Neural cell (in vitro differentiated cells): ENCODE data around the gene CCDC63. TPM values are rescaled to one million over a fixed set of nuclear protein-coding genes. Genes with fewer than 3 reads are reported as not detected.
"Not testable (repeated sequence)": the region's sequence is repeated elsewhere in the genome, so short reads cannot be mapped to it uniquely, and the experiment has no call there.

Experiments used
- H2AFZ ChIP-seq: fragments of 200-600, 300-800 bp; sonication (generic), shearing (Covaris generic); 2 replicates; pipeline ENCODE4 v1.6.0; 2014; ENCODE audit warnings: low read depth, mild to moderate bottlenecking, antibody characterized with exemption, low read length, moderate library complexity
- H3F3A ChIP-seq: fragments of 200-600 bp; shearing (Covaris generic); 2 replicates; pipeline ENCODE4 v1.6.1; 2016; ENCODE audit warnings: mild to moderate bottlenecking, moderate library complexity, mixed read lengths, antibody characterized with exemption, low read length; ENCODE audit not compliant: insufficient read depth, poor library complexity, severe bottlenecking
- H3K27ac ChIP-seq: fragments of 200-600, 300-800 bp; sonication (generic), shearing (Covaris generic); 2 replicates; pipeline ENCODE4 v1.5.1; 2014; ENCODE audit warnings: mild to moderate bottlenecking, low read length, moderate library complexity
- H3K27me3 ChIP-seq: fragments of 300-800, 200-600 bp; sonication (generic), shearing (Covaris generic); 2 replicates; pipeline ENCODE4 v1.6.0; 2014; ENCODE audit warnings: mild to moderate bottlenecking, low read depth, low read length, moderate library complexity; ENCODE audit not compliant: insufficient read depth
- H3K36me3 ChIP-seq: fragments of 300-800, 200-600 bp; sonication (generic), shearing (Covaris generic); 2 replicates; pipeline ENCODE4 v1.5.1; 2014; ENCODE audit warnings: mild to moderate bottlenecking, antibody characterized with exemption, low read length, moderate library complexity; ENCODE audit not compliant: insufficient read depth
- H3K4me2 ChIP-seq: fragments of 300-800, 200-600 bp; sonication (generic), shearing (Covaris generic); 2 replicates; pipeline ENCODE4 v1.6.0; 2014; ENCODE audit warnings: mild to moderate bottlenecking, low read length
- H3K4me3 ChIP-seq: fragments of 300-800, 200-600 bp; sonication (generic), shearing (Covaris generic); 2 replicates; pipeline ENCODE4 v1.5.1; 2014; ENCODE audit warnings: mild to moderate bottlenecking, low read length, moderate library complexity
- H3K79me2 ChIP-seq: fragments of 200-600 bp; shearing (Covaris generic); replicated peaks from 2 replicates; pipeline ENCODE4 v1.6.0; 2014; ENCODE audit warnings: mild to moderate bottlenecking, low read length, moderate library complexity; ENCODE audit not compliant: insufficient read depth
- H3K9ac ChIP-seq: fragments of 300-800, 200-600 bp; sonication (generic), shearing (Covaris generic); 2 replicates; pipeline ENCODE4 v1.6.1; 2016; ENCODE audit warnings: mild to moderate bottlenecking, low read length, mixed read lengths
- H3K9me2 ChIP-seq: fragments of 200-600 bp; shearing (Covaris generic); 2 replicates; pipeline ENCODE4 v1.6.1; 2016; ENCODE audit warnings: mild to moderate bottlenecking, low read length, mixed read lengths; ENCODE audit not compliant: insufficient read depth
- H3K9me3 ChIP-seq: fragments of 200-600, 300-800 bp; sonication (generic), shearing (Covaris generic); 2 replicates; pipeline ENCODE4 v1.6.1; 2016; ENCODE audit warnings: mild to moderate bottlenecking, mixed run types, low read length, moderate library complexity, mixed read lengths
- H4K20me1 ChIP-seq: fragments of 200-600 bp; shearing (Covaris generic); 2 replicates; pipeline ENCODE4 v1.6.1; 2016; ENCODE audit warnings: mild to moderate bottlenecking, mixed run types; ENCODE audit not compliant: insufficient read depth
- CTCF ChIP-seq: fragments of 450-650 bp; IDR thresholded peaks from 2 replicates; pipeline ENCODE4 v1.5.1; 2014; ENCODE audit warnings: antibody characterized with exemption, mild to moderate bottlenecking, moderate library complexity; ENCODE audit not compliant: poor library complexity, severe bottlenecking
- EP300 ChIP-seq: fragments of 450-650 bp; conservative IDR thresholded peaks from 2 replicates; pipeline ENCODE4 v1.6.1; 2014; ENCODE audit warnings: antibody characterized with exemption, mild to moderate bottlenecking, moderate library complexity; ENCODE audit not compliant: poor library complexity, severe bottlenecking
- EZH2 ChIP-seq: fragments of 200-600, 300-800 bp; shearing (Covaris generic), sonication (generic); IDR thresholded peaks from 2 replicates; pipeline ENCODE4 v1.6.1; 2014; ENCODE audit warnings: antibody characterized with exemption, low read length, borderline replicate concordance, mild to moderate bottlenecking; ENCODE audit not compliant: insufficient read depth, poor library complexity, severe bottlenecking
- MXI1 ChIP-seq: fragments of 450-650 bp; conservative IDR thresholded peaks from 2 replicates; pipeline ENCODE4 v1.6.1; 2014; ENCODE audit warnings: antibody characterized with exemption, mild to moderate bottlenecking; ENCODE audit not compliant: poor library complexity, severe bottlenecking
- POLR2AphosphoS5 ChIP-seq: IDR thresholded peaks from 2 replicates; pipeline ENCODE4 v1.6.1; 2012
- RAD21 ChIP-seq: fragments of 450-650 bp; conservative IDR thresholded peaks from 2 replicates; pipeline ENCODE4 v1.6.1; 2014; ENCODE audit warnings: antibody characterized with exemption, mild to moderate bottlenecking, moderate library complexity
- SMC3 ChIP-seq: fragments of 450-650 bp; conservative IDR thresholded peaks from 2 replicates; pipeline ENCODE4 v1.6.1; 2014; ENCODE audit warnings: antibody characterized with exemption, mild to moderate bottlenecking, moderate library complexity; ENCODE audit not compliant: poor library complexity
- TAF1 ChIP-seq: IDR thresholded peaks from 2 replicates; pipeline ENCODE4 v1.6.1; 2012; ENCODE audit warnings: low read depth
- polyA plus RNA-seq: library from polyadenylated mRNA; depleted of rRNA; stranded (reverse); fragments of >200 nt; gene quantifications from 2 replicates; pipeline ENCODE4 v1.2.3, GENCODE V29; 2014
- TF ChIP-seq, protein P1 (sequence below): IDR thresholded peaks from 2 replicates; pipeline ENCODE4 v1.6.1; 2012; ENCODE audit warnings: borderline replicate concordance

Gene CCDC63
- polyA plus RNA-seq, 1 donor from 2014 or later = not detected

GRCh38 chr12:110943373-110943772 is 96.6 kb downstream of the CCDC63 start:
- Histone ChIP-seq H4K20me1 (no peaks in the 10 kb centered on the region), H2AFZ (no peak overlapping the region), H3F3A (no peaks in the 10 kb centered on the region), H3K9me3 (peaks cover 3% of the 10 kb centered on the region), H3K9me2 (no peaks in the 10 kb centered on the region), H3K9ac (no peak overlapping the region), H3K4me3 (no peak overlapping the region), H3K36me3 (no peaks in the 10 kb centered on the region), H3K27me3 (no peaks in the 10 kb centered on the region), H3K79me2 (no peaks in the 10 kb centered on the region), H3K27ac (no peak overlapping the region), H3K4me2 (no peak overlapping the region)
- TF ChIP-seq, protein P1, sequence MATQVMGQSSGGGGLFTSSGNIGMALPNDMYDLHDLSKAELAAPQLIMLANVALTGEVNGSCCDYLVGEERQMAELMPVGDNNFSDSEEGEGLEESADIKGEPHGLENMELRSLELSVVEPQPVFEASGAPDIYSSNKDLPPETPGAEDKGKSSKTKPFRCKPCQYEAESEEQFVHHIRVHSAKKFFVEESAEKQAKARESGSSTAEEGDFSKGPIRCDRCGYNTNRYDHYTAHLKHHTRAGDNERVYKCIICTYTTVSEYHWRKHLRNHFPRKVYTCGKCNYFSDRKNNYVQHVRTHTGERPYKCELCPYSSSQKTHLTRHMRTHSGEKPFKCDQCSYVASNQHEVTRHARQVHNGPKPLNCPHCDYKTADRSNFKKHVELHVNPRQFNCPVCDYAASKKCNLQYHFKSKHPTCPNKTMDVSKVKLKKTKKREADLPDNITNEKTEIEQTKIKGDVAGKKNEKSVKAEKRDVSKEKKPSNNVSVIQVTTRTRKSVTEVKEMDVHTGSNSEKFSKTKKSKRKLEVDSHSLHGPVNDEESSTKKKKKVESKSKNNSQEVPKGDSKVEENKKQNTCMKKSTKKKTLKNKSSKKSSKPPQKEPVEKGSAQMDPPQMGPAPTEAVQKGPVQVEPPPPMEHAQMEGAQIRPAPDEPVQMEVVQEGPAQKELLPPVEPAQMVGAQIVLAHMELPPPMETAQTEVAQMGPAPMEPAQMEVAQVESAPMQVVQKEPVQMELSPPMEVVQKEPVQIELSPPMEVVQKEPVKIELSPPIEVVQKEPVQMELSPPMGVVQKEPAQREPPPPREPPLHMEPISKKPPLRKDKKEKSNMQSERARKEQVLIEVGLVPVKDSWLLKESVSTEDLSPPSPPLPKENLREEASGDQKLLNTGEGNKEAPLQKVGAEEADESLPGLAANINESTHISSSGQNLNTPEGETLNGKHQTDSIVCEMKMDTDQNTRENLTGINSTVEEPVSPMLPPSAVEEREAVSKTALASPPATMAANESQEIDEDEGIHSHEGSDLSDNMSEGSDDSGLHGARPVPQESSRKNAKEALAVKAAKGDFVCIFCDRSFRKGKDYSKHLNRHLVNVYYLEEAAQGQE = no peak
- no peak for TF ChIP-seq MXI1
- no peak for TF ChIP-seq RAD21
- no peak for TF ChIP-seq TAF1
- TF ChIP-seq POLR2AphosphoS5 = no peak
- TF ChIP-seq SMC3 = no peak
- TF ChIP-seq CTCF = no peak
- no peak for TF ChIP-seq EP300
- no peak for TF ChIP-seq EZH2

DNA sequence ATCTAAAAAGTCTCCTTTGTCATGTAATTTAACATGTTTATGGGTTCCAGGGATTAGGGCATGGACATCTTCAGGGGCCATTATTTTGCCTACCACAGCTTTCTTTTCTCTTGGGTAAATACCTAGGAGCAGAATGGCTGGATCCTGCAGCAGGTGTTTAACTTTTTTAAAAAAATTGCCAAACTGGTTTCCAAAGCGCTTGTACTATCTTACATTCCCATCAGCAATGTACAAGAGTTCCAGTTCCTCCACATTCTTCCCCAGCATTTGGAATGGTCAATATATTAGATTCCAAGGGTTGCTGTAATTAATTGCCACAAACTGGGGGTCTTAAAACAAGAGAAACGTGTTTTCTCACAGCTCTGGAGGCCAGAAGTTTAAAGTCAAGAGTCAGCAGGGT is 101.3 kb downstream of the CCDC63 start:
- no peaks in the 10 kb centered on the region for H3K9me2 ChIP-seq
- H3F3A ChIP-seq = no peaks in the 10 kb centered on the region
- no peak overlapping the region for H3K27ac ChIP-seq
- TF ChIP-seq, protein P1 = no peak
- TF ChIP-seq CTCF = no peak
- no peak for TF ChIP-seq MXI1
- TF ChIP-seq TAF1 = no peak
- TF ChIP-seq EP300 = no peak
- no peak for TF ChIP-seq RAD21
- no peak for TF ChIP-seq EZH2
- no peak for TF ChIP-seq POLR2AphosphoS5
- TF ChIP-seq SMC3 = no peak
- H3K79me2 ChIP-seq = no peaks in the 10 kb centered on the region
- H3K27me3 ChIP-seq = no peaks in the 10 kb centered on the region
- H2AFZ ChIP-seq = no peak overlapping the region
- no peaks in the 10 kb centered on the region for H4K20me1 ChIP-seq
- H3K36me3 ChIP-seq = no peaks in the 10 kb centered on the region
- no peak overlapping the region for H3K9ac ChIP-seq
- peaks cover 3% of the 10 kb centered on the region for H3K9me3 ChIP-seq
- no peak overlapping the region for H3K4me3 ChIP-seq
- H3K4me2 ChIP-seq = no peak overlapping the region

DNA sequence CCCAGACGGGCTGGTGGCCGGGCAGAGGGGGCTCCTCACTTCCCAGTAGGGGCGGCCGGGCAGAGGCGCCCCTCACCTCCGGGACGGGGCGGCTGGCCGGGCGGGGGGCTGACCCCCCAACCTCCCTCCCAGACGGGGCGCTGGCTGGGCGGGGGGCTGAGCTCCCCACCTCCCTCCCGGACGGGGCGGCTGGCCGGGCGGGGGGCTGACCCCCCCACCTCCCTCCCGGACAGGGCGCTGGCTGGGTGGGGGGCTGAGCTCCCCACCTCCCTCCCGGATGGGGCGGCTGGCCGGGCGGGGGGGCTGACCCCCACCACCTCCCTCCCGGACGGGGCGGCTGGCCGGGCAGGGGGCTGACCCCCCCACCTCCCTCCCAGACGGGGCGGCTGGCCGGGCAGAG is 103.7 kb downstream of the CCDC63 start:
- H4K20me1 ChIP-seq = not testable (repeated sequence)

More for the DNA sequence above, 103.7 kb downstream of the CCDC63 start:
- H3K9me2 ChIP-seq, H3K27me3 ChIP-seq, H3K4me3 ChIP-seq, H3K27ac ChIP-seq, H3K79me2 ChIP-seq, H2AFZ ChIP-seq, H3K4me2 ChIP-seq, H3K9me3 ChIP-seq, H3K36me3 ChIP-seq, H3F3A ChIP-seq, H3K9ac ChIP-seq: not testable (repeated sequence)
